ENCODE results near the gene LRIG1.

The LRIG1 gene

GRCh38 chr3:66498687-66499621, 1.9 kb downstream of the LRIG1 start:
- DNase-seq (ENCODE audit: low spot score), result no peak
- in situ Hi-C loops (cut with MboI; ENCODE audit: low pct_unique_long_range_greater_than_20kb, low sequenced_read_pairs, unreplicated experiment), result no loop called here
- TF ChIP-seq, protein P1, sequence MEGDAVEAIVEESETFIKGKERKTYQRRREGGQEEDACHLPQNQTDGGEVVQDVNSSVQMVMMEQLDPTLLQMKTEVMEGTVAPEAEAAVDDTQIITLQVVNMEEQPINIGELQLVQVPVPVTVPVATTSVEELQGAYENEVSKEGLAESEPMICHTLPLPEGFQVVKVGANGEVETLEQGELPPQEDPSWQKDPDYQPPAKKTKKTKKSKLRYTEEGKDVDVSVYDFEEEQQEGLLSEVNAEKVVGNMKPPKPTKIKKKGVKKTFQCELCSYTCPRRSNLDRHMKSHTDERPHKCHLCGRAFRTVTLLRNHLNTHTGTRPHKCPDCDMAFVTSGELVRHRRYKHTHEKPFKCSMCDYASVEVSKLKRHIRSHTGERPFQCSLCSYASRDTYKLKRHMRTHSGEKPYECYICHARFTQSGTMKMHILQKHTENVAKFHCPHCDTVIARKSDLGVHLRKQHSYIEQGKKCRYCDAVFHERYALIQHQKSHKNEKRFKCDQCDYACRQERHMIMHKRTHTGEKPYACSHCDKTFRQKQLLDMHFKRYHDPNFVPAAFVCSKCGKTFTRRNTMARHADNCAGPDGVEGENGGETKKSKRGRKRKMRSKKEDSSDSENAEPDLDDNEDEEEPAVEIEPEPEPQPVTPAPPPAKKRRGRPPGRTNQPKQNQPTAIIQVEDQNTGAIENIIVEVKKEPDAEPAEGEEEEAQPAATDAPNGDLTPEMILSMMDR (IDR thresholded peaks at IDR 0.05; ENCODE audit: extremely low read depth, insufficient read depth, missing control alignments), result no peak

- DNase-seq (ENCODE audit: low spot score), result no peak
- TF ChIP-seq, protein P1 (IDR thresholded peaks at IDR 0.05; ENCODE audit: extremely low read depth, insufficient read depth, missing control alignments), result no peak
- in situ Hi-C loops (cut with MboI; ENCODE audit: low pct_unique_long_range_greater_than_20kb, low sequenced_read_pairs, unreplicated experiment), result no loop called here
Observed at GRCh38 chr3:66497985-66498671, 2.7 kb downstream of the LRIG1 start.

DNA sequence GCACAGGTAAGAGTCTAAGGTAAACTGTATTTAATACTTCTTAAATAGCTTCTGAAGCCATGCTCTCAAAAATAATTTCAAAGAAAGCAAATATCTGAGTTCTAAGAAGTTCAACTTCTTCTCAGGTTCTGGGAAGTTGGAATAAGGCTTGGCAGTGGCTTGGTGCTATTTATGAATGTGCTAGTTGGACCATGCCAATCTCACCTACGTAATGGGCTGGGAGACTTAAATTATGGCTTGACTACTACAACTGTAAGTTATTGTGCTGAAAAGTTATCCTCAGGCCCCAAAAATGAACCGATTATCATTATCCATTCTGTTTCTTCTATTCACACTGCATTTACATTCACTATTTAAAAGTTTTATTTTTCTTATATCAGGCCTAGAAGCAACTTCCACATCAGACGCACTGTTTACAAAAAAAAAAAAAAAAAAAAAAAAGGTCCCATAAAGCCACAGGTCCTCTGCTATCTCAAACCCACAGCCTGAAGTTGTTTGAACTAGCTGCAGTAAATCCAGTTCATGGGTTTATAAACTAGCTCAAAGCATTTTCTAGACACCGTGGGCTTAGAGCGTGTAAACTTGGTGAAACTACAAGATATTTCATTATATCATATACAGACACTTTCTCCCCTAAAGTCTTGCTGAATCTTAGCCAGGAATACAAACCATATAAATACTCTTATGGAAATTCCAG, 3.4 kb downstream of the LRIG1 start:
- in situ Hi-C loops (cut with MboI; ENCODE audit: low pct_unique_long_range_greater_than_20kb, low sequenced_read_pairs, unreplicated experiment), result no loop called here
- TF ChIP-seq, protein P1 (IDR thresholded peaks at IDR 0.05; ENCODE audit: extremely low read depth, insufficient read depth, missing control alignments), result no peak
- no peak for DNase-seq (ENCODE audit: low spot score)

DNA sequence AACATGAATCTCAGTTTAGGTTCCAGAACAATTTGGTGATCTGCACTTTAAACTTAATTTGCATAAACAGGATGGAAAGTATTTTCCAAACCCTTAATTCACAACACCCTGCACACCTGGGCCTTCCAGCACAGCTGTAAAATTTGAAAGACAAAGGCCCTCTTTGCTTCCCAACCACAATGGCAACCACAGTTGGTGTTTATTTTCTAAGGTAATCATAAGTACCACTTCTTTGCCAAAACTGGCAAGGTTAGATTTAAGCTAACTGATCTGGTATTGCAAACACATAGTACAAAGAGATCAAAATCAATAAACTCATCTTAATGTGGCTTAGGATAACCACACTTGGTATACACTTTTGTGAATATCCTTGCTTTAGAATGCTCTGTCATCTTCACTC, 4.1 kb downstream of the LRIG1 start:
- DNase-seq (ENCODE audit: low spot score), result no peak
- in situ Hi-C loops (cut with MboI; ENCODE audit: low pct_unique_long_range_greater_than_20kb, low sequenced_read_pairs, unreplicated experiment), result no loop called here
- TF ChIP-seq, protein P1 (IDR thresholded peaks at IDR 0.05; ENCODE audit: extremely low read depth, insufficient read depth, missing control alignments), result no peak

DNA sequence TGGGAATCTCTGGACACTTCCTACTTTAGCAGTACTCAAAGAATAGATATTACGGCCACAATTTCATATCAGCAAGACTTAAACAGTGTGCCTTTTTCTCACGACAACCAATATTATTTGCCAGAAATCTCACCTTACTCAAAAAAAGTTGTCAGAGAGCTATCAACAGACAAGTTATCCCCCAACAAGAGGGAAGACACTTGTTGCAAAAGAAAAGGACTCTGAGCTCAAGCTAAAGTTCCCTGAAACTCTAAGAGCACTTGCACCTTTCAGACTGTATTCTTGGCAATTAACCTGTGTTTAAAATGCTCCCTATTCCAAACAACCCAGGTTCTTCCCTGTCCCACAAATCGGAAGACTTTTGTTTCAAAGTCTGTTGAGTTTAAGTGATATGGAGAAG, 4.5 kb downstream of the LRIG1 start:
- in situ Hi-C loops (cut with MboI; ENCODE audit: low pct_unique_long_range_greater_than_20kb, low sequenced_read_pairs, unreplicated experiment), result no loop called here

DNA sequence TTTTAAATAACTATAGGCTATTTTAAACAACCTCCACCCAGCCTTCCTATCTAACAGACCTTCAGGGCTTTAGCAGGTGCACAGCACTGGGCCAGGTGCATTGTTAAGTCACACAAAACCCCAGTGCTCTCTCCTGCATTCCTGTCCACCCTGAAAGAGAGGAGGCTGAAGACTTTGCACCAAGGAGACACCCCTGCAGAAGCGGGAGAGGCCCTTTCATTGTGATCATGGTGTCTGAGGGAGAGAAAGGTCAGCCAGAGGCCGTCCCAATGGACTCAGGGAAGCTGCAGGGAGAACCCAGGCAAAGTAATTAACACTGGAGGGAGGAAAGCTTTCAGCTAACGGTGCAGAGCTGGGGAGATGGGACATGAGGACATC, 5.2 kb downstream of the LRIG1 start:
- in situ Hi-C loops (cut with MboI; ENCODE audit: low pct_unique_long_range_greater_than_20kb, low sequenced_read_pairs, unreplicated experiment), result no loop called here
- TF ChIP-seq, protein P1 (IDR thresholded peaks at IDR 0.05; ENCODE audit: extremely low read depth, insufficient read depth, missing control alignments), result no peak
- no peak for DNase-seq (ENCODE audit: low spot score)

More for the DNA sequence above, 4.5 kb downstream of the LRIG1 start:
- TF ChIP-seq, protein P1 (IDR thresholded peaks at IDR 0.05; ENCODE audit: extremely low read depth, insufficient read depth, missing control alignments), result no peak
- no peak for DNase-seq (ENCODE audit: low spot score)
